ENCODE measurements around the gene C20orf141.

The C20orf141 gene

GRCh38 chr20:2771631-2772080 lies 43.1 kb upstream of the C20orf141 start:
- no peaks in the 10 kb centered on the region for H3K9me2 ChIP-seq (replicated peaks; ENCODE audit: insufficient read depth, low read length)
- no peak overlapping the region for H3K27ac ChIP-seq (ENCODE audit: low read depth, low read length)
- H3K36me3 ChIP-seq (ENCODE audit: low read length), result no peaks in the 10 kb centered on the region
- no peaks in the 10 kb centered on the region for H3F3A ChIP-seq (ENCODE audit: insufficient read depth)
- TF ChIP-seq EZH2phosphoT487 (conservative IDR thresholded peaks at IDR 0.05; ENCODE audit: low read length) (no peak), CTCF (IDR thresholded peaks at IDR 0.05; ENCODE audit: insufficient read depth, low read length, poor library complexity, severe bottlenecking) (no peak)
- H2AFZ ChIP-seq (ENCODE audit: low read depth, low read length, severe bottlenecking), result no peak overlapping the region
- H3K4me3 ChIP-seq (ENCODE audit: insufficient read depth, low read length, poor library complexity, severe bottlenecking), result no peak overlapping the region
- H3K9ac ChIP-seq (ENCODE audit: low read length), result no peak overlapping the region
- H3K27me3 ChIP-seq (ENCODE audit: low read length), result peaks cover 3% of the 10 kb centered on the region; the same call in 1 of the 2 replicates
- no peaks in the 10 kb centered on the region for H4K20me1 ChIP-seq (ENCODE audit: low read depth, low read length)
- no peaks in the 10 kb centered on the region for H3K9me3 ChIP-seq (ENCODE audit: insufficient read depth, low read length)
- H3K79me2 ChIP-seq (ENCODE audit: insufficient read depth, low read length), result no peaks in the 10 kb centered on the region
- no peak overlapping the region for H3K4me2 ChIP-seq (ENCODE audit: low read depth, low read length, poor library complexity, severe bottlenecking)

DNA sequence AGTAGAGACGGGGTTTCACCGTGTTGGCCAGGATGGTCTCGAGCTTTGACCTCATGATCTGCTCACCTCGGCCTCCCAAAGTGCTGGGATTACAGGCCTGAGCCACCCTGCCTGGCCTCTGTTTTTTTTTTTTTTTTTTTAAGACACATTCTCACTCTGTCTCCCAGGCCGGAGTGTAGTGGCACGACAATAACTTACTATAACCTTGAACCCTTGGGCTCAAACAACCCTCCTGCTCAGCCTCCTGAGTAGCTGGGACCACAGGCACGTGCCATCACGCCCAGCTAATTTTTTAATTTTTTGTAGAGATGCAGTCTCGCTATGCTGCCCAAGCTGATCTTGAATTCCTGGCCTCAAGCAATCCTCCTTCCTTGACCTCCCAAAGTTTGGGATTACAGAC lies 41.0 kb upstream of the C20orf141 start:
- TF ChIP-seq EZH2phosphoT487 (conservative IDR thresholded peaks at IDR 0.05; ENCODE audit: low read length) (no peak), CTCF (IDR thresholded peaks at IDR 0.05; ENCODE audit: insufficient read depth, low read length, poor library complexity, severe bottlenecking) (no peak)
- H3K9me2 ChIP-seq (replicated peaks; ENCODE audit: insufficient read depth, low read length), result no peaks in the 10 kb centered on the region
- no peak overlapping the region for H3K27ac ChIP-seq (ENCODE audit: low read depth, low read length)
- no peaks in the 10 kb centered on the region for H3K9me3 ChIP-seq (ENCODE audit: insufficient read depth, low read length)
- no peaks in the 10 kb centered on the region for H3K36me3 ChIP-seq (ENCODE audit: low read length)
- no peak overlapping the region for H3K4me3 ChIP-seq (ENCODE audit: insufficient read depth, low read length, poor library complexity, severe bottlenecking)
- H3F3A ChIP-seq (ENCODE audit: insufficient read depth), result no peaks in the 10 kb centered on the region
- H4K20me1 ChIP-seq (ENCODE audit: low read depth, low read length), result no peaks in the 10 kb centered on the region
- H3K4me2 ChIP-seq (ENCODE audit: low read depth, low read length, poor library complexity, severe bottlenecking), result no peak overlapping the region
- H2AFZ ChIP-seq (ENCODE audit: low read depth, low read length, severe bottlenecking), result no peak overlapping the region
- no peaks in the 10 kb centered on the region for H3K79me2 ChIP-seq (ENCODE audit: insufficient read depth, low read length)
- H3K9ac ChIP-seq (ENCODE audit: low read length), result no peak overlapping the region
- no peaks in the 10 kb centered on the region for H3K27me3 ChIP-seq (ENCODE audit: low read length)

GRCh38 chr20:2775139-2775538 lies 39.6 kb upstream of the C20orf141 start:
- Histone ChIP-seq H4K20me1 (ENCODE audit: low read depth, low read length) (no peaks in the 10 kb centered on the region), H3K4me3 (ENCODE audit: insufficient read depth, low read length, poor library complexity, severe bottlenecking) (no peak overlapping the region), H3K4me2 (ENCODE audit: low read depth, low read length, poor library complexity, severe bottlenecking) (no peak overlapping the region), H3F3A (ENCODE audit: insufficient read depth) (no peaks in the 10 kb centered on the region), H3K9ac (ENCODE audit: low read length) (no peak overlapping the region), H3K9me3 (ENCODE audit: insufficient read depth, low read length) (no peaks in the 10 kb centered on the region), H3K79me2 (ENCODE audit: insufficient read depth, low read length) (no peaks in the 10 kb centered on the region), H3K9me2 (replicated peaks; ENCODE audit: insufficient read depth, low read length) (no peaks in the 10 kb centered on the region), H3K27ac (ENCODE audit: low read depth, low read length) (no peak overlapping the region), H2AFZ (ENCODE audit: low read depth, low read length, severe bottlenecking) (no peak overlapping the region), H3K36me3 (ENCODE audit: low read length) (no peaks in the 10 kb centered on the region), H3K27me3 (ENCODE audit: low read length) (no peaks in the 10 kb centered on the region)
- TF ChIP-seq CTCF (IDR thresholded peaks at IDR 0.05; ENCODE audit: insufficient read depth, low read length, poor library complexity, severe bottlenecking) (no peak), EZH2phosphoT487 (conservative IDR thresholded peaks at IDR 0.05; ENCODE audit: low read length) (no peak)
